Left renal cortex interstitium (tissue), 4 donors: ENCODE results near the gene ELF4. TPM values are rescaled to one million over a fixed set of nuclear protein-coding genes. Genes with fewer than 3 reads are reported as not detected.
"Not testable (repeated sequence)": the region's sequence is repeated elsewhere in the genome, so short reads cannot be mapped to it uniquely, and the experiment has no call there.

Experiments
- DNase-seq, 4 donors: peaks; one replicate each; pipeline ENCODE4 v3.0.0-alpha.2; 2013; ENCODE audit warnings: low read depth in 4 of 4, low spot score in 2 of 4, missing footprints in 1 of 4
- polyA plus RNA-seq, 4 donors: library from polyadenylated mRNA; unstranded; fragments of 120-200 nt; gene quantifications; one replicate each; pipeline ENCODE4 v1.2.1, GENCODE V29; 2013; ENCODE audit not compliant: insufficient read length in 4 of 4

Gene ELF4
- polyA plus RNA-seq, 4 donors, result 10.6 to 12.1 (median 11.4) TPM

GRCh38 chrX:130115119-130115885 lies 5.0 kb upstream of the ELF4 start:
- DNase-seq, result not testable (repeated sequence)

- no peak for DNase-seq
These were observed 3.9 kb upstream of the ELF4 start for GRCh38 chrX:130114141-130114588.

- no peak for DNase-seq
These were observed 1.2 kb upstream of the ELF4 start for GRCh38 chrX:130111220-130112154.

GRCh38 chrX:130109429-130110378 lies 593 bp downstream of the ELF4 start:
- no peak for DNase-seq

- no peak for DNase-seq
These were observed 1.5 kb downstream of the ELF4 start for GRCh38 chrX:130108647-130109428.

GRCh38 chrX:130106071-130106470 lies 4.2 kb downstream of the ELF4 start:
- no peak for DNase-seq

- DNase-seq, result no peak
These were observed 5.1 kb downstream of the ELF4 start for GRCh38 chrX:130105244-130105643.

- DNase-seq, result no peak
These were observed 6.7 kb downstream of the ELF4 start for GRCh38 chrX:130103605-130104004.

GRCh38 chrX:130100180-130100579 lies 10.1 kb downstream of the ELF4 start:
- no peak for DNase-seq

GRCh38 chrX:130098210-130098552 lies 12.1 kb downstream of the ELF4 start:
- no peak for DNase-seq

- DNase-seq, result no peak
These were observed 12.6 kb downstream of the ELF4 start for GRCh38 chrX:130097507-130098209.

- no peak for DNase-seq
These were observed 14.9 kb downstream of the ELF4 start for GRCh38 chrX:130095249-130096030.

GRCh38 chrX:130094696-130095095 lies 15.6 kb downstream of the ELF4 start:
- no peak for DNase-seq

- DNase-seq, result no peak
These were observed 17.0 kb downstream of the ELF4 start for GRCh38 chrX:130093271-130093670.

GRCh38 chrX:130091980-130092522 lies 18.2 kb downstream of the ELF4 start:
- DNase-seq, result no peak

- DNase-seq, result no peak
These were observed 19.9 kb downstream of the ELF4 start for GRCh38 chrX:130090364-130090763.

GRCh38 chrX:130086447-130087206 lies 23.7 kb downstream of the ELF4 start:
- DNase-seq, result no peak
